Hypothalamus (tissue), 51 donors: ENCODE data around the gene HOXB3.

Source experiments
- DNase-seq, 51 donors: peaks; one replicate each; lab custom pipeline; 2025; lab: John Stamatoyannopoulos, UW

Gene HOXB3

GRCh38 chr17:48532261-48532660, 57.8 kb downstream of the HOXB3 start:
- DNase-seq: no peak

GRCh38 chr17:48530887-48531272, 59.2 kb downstream of the HOXB3 start, which contains the start of gene HOXB1:
TSS of gene HOXB1 (minus strand) at chr17:48531011. CDS start at chr17:48530904, 107 bp downstream.
- no peak for DNase-seq

GRCh38 chr17:48530208-48530886, 59.7 kb downstream of the HOXB3 start:
- no peak for DNase-seq

- no peak for DNase-seq
These were observed 60.4 kb downstream of the HOXB3 start for GRCh38 chr17:48529683-48530009.

GRCh38 chr17:48528936-48529682, 60.9 kb downstream of the HOXB3 start:
- DNase-seq: no peak

- no peak for DNase-seq
These were observed 61.7 kb downstream of the HOXB3 start for GRCh38 chr17:48528153-48528935.

- no peak for DNase-seq
These were observed 62.5 kb downstream of the HOXB3 start for GRCh38 chr17:48527547-48527932.

GRCh38 chr17:48526608-48527546, 63.2 kb downstream of the HOXB3 start:
- no peak for DNase-seq

GRCh38 chr17:48523010-48523409, 67.0 kb downstream of the HOXB3 start:
- no peak for DNase-seq

GRCh38 chr17:48522031-48522653, 67.9 kb downstream of the HOXB3 start:
- no peak for DNase-seq

GRCh38 chr17:48520631-48521079, 69.4 kb downstream of the HOXB3 start:
- DNase-seq: no peak

GRCh38 chr17:48519427-48519826, 70.6 kb downstream of the HOXB3 start:
- no peak for DNase-seq

- DNase-seq: no peak
These were observed 72.6 kb downstream of the HOXB3 start for GRCh38 chr17:48517478-48517877.

GRCh38 chr17:48515925-48516900, 73.8 kb downstream of the HOXB3 start:
- no peak for DNase-seq

GRCh38 chr17:48514477-48514876, 75.6 kb downstream of the HOXB3 start:
- no peak for DNase-seq

- no peak for DNase-seq
These were observed 76.2 kb downstream of the HOXB3 start for GRCh38 chr17:48513666-48514455.

GRCh38 chr17:48513097-48513496, 76.9 kb downstream of the HOXB3 start:
- no peak for DNase-seq
